Endodermal cell (in vitro differentiated cells): ENCODE data around the gene DLG2. TPM values are rescaled to one million over a fixed set of nuclear protein-coding genes. Genes with fewer than 3 reads are reported as not detected.

Experiments
- DNase-seq: peaks from one replicate; pipeline ENCODE4 v3.0.0-alpha.2; 2017
- H3K27ac ChIP-seq: 2 replicates; pipeline ENCODE4 v1.5.1; 2013; ENCODE audit warnings: mild to moderate bottlenecking, low read depth, low read length, moderate library complexity
- H3K27me3 ChIP-seq: 2 replicates; pipeline ENCODE4 v1.6.1; 2013; ENCODE audit warnings: mild to moderate bottlenecking, low read length, moderate library complexity; ENCODE audit not compliant: insufficient read depth, control insufficient read depth, poor library complexity, severe bottlenecking
- H3K36me3 ChIP-seq: 2 replicates; pipeline ENCODE4 v1.7.0; 2013; ENCODE audit warnings: mild to moderate bottlenecking, low read length, moderate library complexity; ENCODE audit not compliant: control insufficient read depth, insufficient read depth
- H3K4me1 ChIP-seq: one replicate; pipeline ENCODE4 v1.7.0; 2013; ENCODE audit warnings: low read length; ENCODE audit not compliant: control insufficient read depth, insufficient read depth
- H3K4me3 ChIP-seq: 2 replicates; pipeline ENCODE4 v1.5.1; 2013; ENCODE audit warnings: mild to moderate bottlenecking, low read length, moderate library complexity
- H3K9ac ChIP-seq: 2 replicates; pipeline ENCODE4 v1.6.1; 2013; ENCODE audit warnings: mild to moderate bottlenecking, low read length, moderate library complexity; ENCODE audit not compliant: poor library complexity, severe bottlenecking; ENCODE audit errors: extremely low read depth
- H3K9me3 ChIP-seq: 2 replicates; pipeline ENCODE4 v1.6.1; 2013; ENCODE audit warnings: mild to moderate bottlenecking, low read length, moderate library complexity; ENCODE audit not compliant: control insufficient read depth
- H3K27ac Mint-ChIP-seq: 2 replicates; pipeline ENCODE4 v1.8.0; 2020; ENCODE audit warnings: mixed read lengths
- H3K27me3 Mint-ChIP-seq: 2 replicates; pipeline ENCODE4 v1.8.0; 2021; ENCODE audit warnings: mild to moderate bottlenecking, mixed read lengths; ENCODE audit not compliant: insufficient read depth
- H3K36me3 Mint-ChIP-seq: 2 replicates; pipeline ENCODE4 v1.8.0; 2020; ENCODE audit warnings: low read depth, mixed read lengths
- H3K4me1 Mint-ChIP-seq: 2 replicates; pipeline ENCODE4 v1.8.0; 2020; ENCODE audit warnings: mixed read lengths
- H3K4me3 Mint-ChIP-seq: 2 replicates; pipeline ENCODE4 v1.8.0; 2020; ENCODE audit warnings: mild to moderate bottlenecking, moderate library complexity, mixed read lengths
- H3K9me3 Mint-ChIP-seq: 2 replicates; pipeline ENCODE4 v1.8.0; 2020; ENCODE audit warnings: mild to moderate bottlenecking, mixed read lengths
- WGBS, 2 experiments: methylation state at CpG; one replicate each; pipeline versions ENCODE4 v1.1.5 to v1.1.7; 2013; ENCODE audit warnings: missing lambda C conversion rate in 2 of 2, mixed read lengths in 1 of 2; ENCODE audit not compliant: insufficient coverage in 1 of 2, insufficient read length in 1 of 2; 5-methylcytosine and 5-hydroxymethylcytosine counted together
- total RNA-seq, 2 donors: library from RNA; stranded (reverse); fragmentation: NEBNext Ultra II Directional in 1 of 2; extraction: Animal tissue kit (Norgen Biotek cat#: 25700) in 1 of 2; gene quantifications; 2 replicates in 1 of 2; 3 replicates in 1 of 2; pipeline ENCODE4 v1.2.1, GENCODE V29; 2021
- TF ChIP-seq, protein P1 (sequence below): fragments of 200-600 bp; sonication (generic); conservative IDR thresholded peaks from 2 replicates; pipeline ENCODE4 v1.5.0; 2021; ENCODE audit warnings: antibody characterized with exemption, mild to moderate bottlenecking

DLG2 gene
- total RNA-seq, 2 donors from 2014 or later = 9.6 to 10.6 TPM

DNA sequence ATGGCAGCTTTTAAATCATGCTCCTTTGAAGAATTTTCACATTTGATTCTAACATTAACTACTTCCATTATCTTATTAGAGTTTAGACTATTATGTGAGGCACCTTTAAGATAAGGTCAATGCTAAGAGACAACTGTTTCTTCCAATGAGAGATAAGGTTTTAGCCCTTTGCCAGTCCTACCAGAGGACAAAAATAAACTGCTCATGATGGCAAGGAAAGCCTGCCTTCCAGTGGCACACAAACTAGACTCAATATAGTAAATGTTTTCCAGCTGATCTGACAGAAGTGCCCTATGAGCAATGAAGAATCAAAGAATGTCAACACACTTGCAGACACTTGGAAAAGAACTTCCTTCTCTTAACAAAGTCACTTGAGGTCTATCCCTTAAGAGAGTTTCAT is 1188.6 kb downstream of the DLG2 start:
- Histone ChIP-seq H3K4me1 (peaks cover 7% of the 10 kb centered on the region), H3K36me3 (no peaks in the 10 kb centered on the region), H3K27ac (no peak overlapping the region), H3K9ac (no peak overlapping the region), H3K9me3 (no peaks in the 10 kb centered on the region), H3K4me3 (no peak overlapping the region), H3K27me3 (no peaks in the 10 kb centered on the region)
- no peak for DNase-seq
- TF ChIP-seq, protein P1, sequence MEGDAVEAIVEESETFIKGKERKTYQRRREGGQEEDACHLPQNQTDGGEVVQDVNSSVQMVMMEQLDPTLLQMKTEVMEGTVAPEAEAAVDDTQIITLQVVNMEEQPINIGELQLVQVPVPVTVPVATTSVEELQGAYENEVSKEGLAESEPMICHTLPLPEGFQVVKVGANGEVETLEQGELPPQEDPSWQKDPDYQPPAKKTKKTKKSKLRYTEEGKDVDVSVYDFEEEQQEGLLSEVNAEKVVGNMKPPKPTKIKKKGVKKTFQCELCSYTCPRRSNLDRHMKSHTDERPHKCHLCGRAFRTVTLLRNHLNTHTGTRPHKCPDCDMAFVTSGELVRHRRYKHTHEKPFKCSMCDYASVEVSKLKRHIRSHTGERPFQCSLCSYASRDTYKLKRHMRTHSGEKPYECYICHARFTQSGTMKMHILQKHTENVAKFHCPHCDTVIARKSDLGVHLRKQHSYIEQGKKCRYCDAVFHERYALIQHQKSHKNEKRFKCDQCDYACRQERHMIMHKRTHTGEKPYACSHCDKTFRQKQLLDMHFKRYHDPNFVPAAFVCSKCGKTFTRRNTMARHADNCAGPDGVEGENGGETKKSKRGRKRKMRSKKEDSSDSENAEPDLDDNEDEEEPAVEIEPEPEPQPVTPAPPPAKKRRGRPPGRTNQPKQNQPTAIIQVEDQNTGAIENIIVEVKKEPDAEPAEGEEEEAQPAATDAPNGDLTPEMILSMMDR = no peak
- peaks cover 34% of the 10 kb centered on the region for H3K4me1 Mint-ChIP-seq
- no peak overlapping the region for H3K4me3 Mint-ChIP-seq
- H3K9me3 Mint-ChIP-seq = peaks cover 5% of the 10 kb centered on the region
- H3K27ac Mint-ChIP-seq = no peak overlapping the region
- H3K36me3 Mint-ChIP-seq = no peaks in the 10 kb centered on the region
- H3K27me3 Mint-ChIP-seq = peaks cover 2% of the 10 kb centered on the region

DNA sequence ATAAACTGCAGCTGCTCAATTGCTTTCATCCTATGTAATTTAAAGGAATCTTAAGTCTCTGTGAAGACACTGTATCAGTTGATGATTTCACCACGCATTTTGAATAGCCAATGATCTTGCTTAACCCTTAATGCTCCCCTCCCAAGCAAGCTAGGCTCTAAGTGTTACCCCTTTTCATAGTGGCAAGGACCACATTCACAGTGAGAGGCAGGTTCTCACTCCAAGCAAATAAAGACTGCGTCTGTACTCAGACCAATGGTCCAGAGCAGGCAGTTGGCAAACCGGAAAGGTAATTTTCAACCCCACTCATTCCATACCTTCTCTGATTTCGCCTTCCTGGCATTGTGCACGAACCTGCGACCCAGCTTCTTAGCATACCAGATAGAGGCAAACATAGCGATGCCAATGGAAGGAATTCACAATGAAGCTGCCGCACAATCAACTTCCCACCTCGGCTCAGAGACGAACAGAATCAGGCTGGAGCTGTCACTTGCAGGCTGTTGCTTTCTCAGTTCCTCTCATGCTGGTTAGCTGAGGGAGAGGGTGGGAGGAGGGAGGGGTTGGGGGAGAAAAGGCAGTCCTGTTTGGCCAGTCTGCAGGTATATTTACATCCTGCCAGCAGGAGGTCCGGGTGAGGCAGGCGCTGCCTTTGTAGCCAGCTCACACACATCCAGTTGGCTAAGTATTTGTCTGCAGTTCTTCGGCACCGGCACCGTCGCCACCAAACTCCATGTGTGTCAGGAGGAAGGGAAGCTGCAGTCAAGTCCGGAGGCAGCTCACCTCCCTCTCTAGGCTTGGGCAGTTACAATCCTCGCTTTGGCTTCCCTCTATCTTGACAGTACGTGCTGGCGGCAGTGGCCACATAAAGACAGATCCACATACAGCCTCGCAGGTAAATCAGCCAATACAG is 1189.8 kb downstream of the DLG2 start:
- H3K4me1 Mint-ChIP-seq = peaks cover 34% of the 10 kb centered on the region
- Histone ChIP-seq H3K9me3 (no peaks in the 10 kb centered on the region), H3K36me3 (no peaks in the 10 kb centered on the region), H3K27ac (no peak overlapping the region), H3K4me3 (peak overlapping the region; percentile 79), H3K9ac (no peak overlapping the region), H3K4me1 (peaks cover 7% of the 10 kb centered on the region), H3K27me3 (no peaks in the 10 kb centered on the region)
- peak overlapping the region; percentile 57 for H3K4me3 Mint-ChIP-seq
- DNase-seq = peak; percentile 96
- H3K27me3 Mint-ChIP-seq = peaks cover 2% of the 10 kb centered on the region
- 9 to 16% methylated on average over 3 to 21 of the region's 21 CpGs for WGBS, 2 experiments
- no peaks in the 10 kb centered on the region for H3K36me3 Mint-ChIP-seq
- H3K27ac Mint-ChIP-seq = peak overlapping the region; percentile 83
- TF ChIP-seq, protein P1 = peak; percentile 11
- peaks cover 5% of the 10 kb centered on the region for H3K9me3 Mint-ChIP-seq

DNA sequence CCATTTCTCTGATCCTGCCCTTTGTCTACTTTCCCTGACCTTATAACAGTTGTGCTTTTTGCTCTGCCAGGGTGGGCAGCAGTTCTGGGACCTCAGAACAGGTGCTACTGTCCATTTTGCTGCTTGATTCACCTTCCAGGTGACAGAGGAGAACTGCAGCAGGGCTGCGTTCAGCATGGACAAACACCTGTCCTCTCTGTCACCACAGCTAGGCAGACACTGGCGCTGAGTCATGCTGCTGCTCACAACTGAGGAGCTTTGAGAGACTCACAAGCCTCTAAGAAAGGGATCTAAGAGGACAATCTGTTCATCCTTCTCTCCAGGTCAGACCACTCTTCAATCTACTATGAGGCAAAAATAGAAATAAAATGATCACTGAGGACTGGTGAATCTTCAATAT is 1196.5 kb downstream of the DLG2 start:
- no peak overlapping the region for H3K27ac ChIP-seq
- H3K4me3 Mint-ChIP-seq = no peak overlapping the region
- no peaks in the 10 kb centered on the region for H3K9me3 ChIP-seq
- no peaks in the 10 kb centered on the region for H3K36me3 Mint-ChIP-seq
- no peaks in the 10 kb centered on the region for H3K9me3 Mint-ChIP-seq
- H3K4me1 ChIP-seq = peaks cover 4% of the 10 kb centered on the region
- peak overlapping the region; percentile 23 for H3K27ac Mint-ChIP-seq
- TF ChIP-seq, protein P1 = no peak
- H3K9ac ChIP-seq = no peak overlapping the region
- H3K27me3 ChIP-seq = no peaks in the 10 kb centered on the region
- DNase-seq = peak; percentile 79
- 81% methylated on average over 2 of the region's 2 CpGs; no CpG with 5 or more reads in 1 of the 2 experiments for WGBS, 2 experiments
- no peak overlapping the region for H3K4me3 ChIP-seq
- no peaks in the 10 kb centered on the region for H3K27me3 Mint-ChIP-seq
- peaks cover 19% of the 10 kb centered on the region for H3K4me1 Mint-ChIP-seq
- no peaks in the 10 kb centered on the region for H3K36me3 ChIP-seq
